Pancreas (tissue), 10 donors: ENCODE results near the gene WWOX. TPM values are rescaled to one million over a fixed set of nuclear protein-coding genes. Genes with fewer than 3 reads are reported as not detected.

Source experiments
- ATAC-seq, 4 donors: fragments of 200-7000 bp; cut with Tn5 transposase; one replicate each; pipeline versions ENCODE4 v1.8.0 to v1.9.1; 2020; ENCODE audit warnings: mild to moderate bottlenecking in 4 of 4, moderate library complexity in 4 of 4
- DNase-seq, 6 donors: peaks; one replicate each; pipeline ENCODE4 v3.0.0-alpha.2; 2020
- FAIRE-seq: peaks from 2 replicates; lab custom pipeline; 2012; peaks lifted over from hg19 to GRCh38; lab: Jason Lieb, UNC
- H3K27ac ChIP-seq, 4 donors: fragments of 200-600 bp; sonication (generic); 1 replicate in 3 of 4; 2 replicates in 1 of 4; pipeline versions ENCODE4 v1.5.0 to v1.8.0; 2020
- H3K27me3 ChIP-seq, 4 donors: fragments of 200-600 bp; one replicate each; pipeline ENCODE4 v1.8.0; 2021
- H3K36me3 ChIP-seq, 3 donors: fragments of 200-600 bp; sonication (generic) in 1 of 3; one replicate each; pipeline versions ENCODE4 v1.5.0 to v1.8.0; 2020 to 2021
- H3K4me1 ChIP-seq, 3 donors: fragments of 200-600 bp; one replicate each; pipeline ENCODE4 v1.8.0; 2021
- H3K4me3 ChIP-seq, 4 donors: fragments of 200-600 bp; sonication (generic) in 2 of 4; one replicate each; pipeline versions ENCODE4 v1.5.0 to v1.8.0; 2020 to 2021
- H3K9me3 ChIP-seq, 4 donors: fragments of 200-600 bp; one replicate each; pipeline ENCODE4 v1.8.0; 2021
- CTCF ChIP-seq, 4 donors: fragments of 200-600 bp; sonication (generic) in 3 of 4; IDR thresholded peaks; one replicate each; pipeline versions ENCODE4 v1.5.0 to v1.8.0; 2021; ENCODE audit warnings: antibody characterized with exemption in 4 of 4
- WGBS, 2 donors: extraction: QIAGEN DNeasy Blood & Tissue Kit; methylation state at CpG; one replicate each; pipeline ENCODE4 v1.1.7; 2013; 5-methylcytosine and 5-hydroxymethylcytosine counted together
- intact Hi-C, 3 donors: fragments of 100-400 bp; cut with DNase I; formaldehyde crosslinking; loops; one replicate each; pipeline versions ENCODE4 v1.11.1 to v1.14.2; 2022
- polyA plus RNA-seq, 2 donors: library from polyadenylated mRNA; stranded (reverse); fragments of 200-250 nt; gene quantifications; one replicate each; pipeline ENCODE4 v1.2.3, GENCODE V29; 2013
- total RNA-seq, 6 donors: library from RNA; stranded (reverse); fragmentation: NEBNext Ultra II Directional in 4 of 6; extraction: Animal tissue kit (Norgen Biotek cat#: 25700) in 4 of 6; gene quantifications; one replicate each; pipeline versions ENCODE4 v1.2.1 to v1.2.4, GENCODE V29; 2021 to 2023
- donor health status: healthy with polysubstance abuse.
- donor health status: DM: no; HTN: no; CAD: no; lungs with moderate emphysema.
- donor health status: DM: no; HTN: no; CAD: no.
- donor health status: control.
- donor health status: control.
- donor health status: Bipolar disorder and iron deficiency.
- donor health status: DM: yes; HTN: yes; CAD: no.
- donor health status: DM: no; HTN: no; CAD: no.
- donor health status: DM: no; HTN: no; CAD: no.
- donor health status: DM: yes; HTN: yes; CAD: no.

WWOX gene
- total and polyA plus RNA-seq, 8 donors, result 6.8 to 14.4 (median 10.8) TPM

GRCh38 chr16:79191933-79192332 is 1092.5 kb downstream of the WWOX start:
- H3K27ac ChIP-seq, result no peak overlapping the region
- ATAC-seq (no peak), FAIRE-seq (no peak), DNase-seq (no peak)
- no peaks in the 10 kb centered on the region for H3K4me1 ChIP-seq
- no peaks in the 10 kb centered on the region for H3K9me3 ChIP-seq
- WGBS, 2 donors, result 73 to 80% methylated on average over 8 of the region's 8 CpGs
- no peaks in the 10 kb centered on the region for H3K27me3 ChIP-seq
- no peaks in the 10 kb centered on the region for H3K36me3 ChIP-seq
- H3K4me3 ChIP-seq, result no peak overlapping the region
- intact Hi-C loops, result no loop called here
- no peak for TF ChIP-seq CTCF (IDR thresholded peaks at IDR 0.05)

GRCh38 chr16:79192904-79193303 is 1093.5 kb downstream of the WWOX start:
- no peak for DNase-seq
- no peak overlapping the region for H3K4me3 ChIP-seq
- no peaks in the 10 kb centered on the region for H3K27me3 ChIP-seq
- TF ChIP-seq CTCF (IDR thresholded peaks at IDR 0.05), result no peak
- no peaks in the 10 kb centered on the region for H3K4me1 ChIP-seq
- 24 to 33% methylated on average over 2 of the region's 2 CpGs for WGBS, 2 donors
- H3K9me3 ChIP-seq, result no peaks in the 10 kb centered on the region
- no peak for FAIRE-seq
- no peak overlapping the region for H3K27ac ChIP-seq
- intact Hi-C loops, result no loop called here
- no peaks in the 10 kb centered on the region for H3K36me3 ChIP-seq
- no peak for ATAC-seq

- no peak for FAIRE-seq
- no peak for ATAC-seq
- intact Hi-C loops, result no loop called here
These were observed 1094.8 kb downstream of the WWOX start for GRCh38 chr16:79194291-79194690.

GRCh38 chr16:79195938-79196337 is 1096.5 kb downstream of the WWOX start:
- Histone ChIP-seq H3K4me3 (no peak overlapping the region), H3K9me3 (no peaks in the 10 kb centered on the region), H3K36me3 (no peaks in the 10 kb centered on the region), H3K27me3 (no peaks in the 10 kb centered on the region), H3K4me1 (no peaks in the 10 kb centered on the region), H3K27ac (no peak overlapping the region)
- FAIRE-seq (no peak), ATAC-seq (no peak), DNase-seq (no peak)
- WGBS, 2 donors, result 70% methylated on average over 4 of the region's 4 CpGs
- no peak for TF ChIP-seq CTCF (IDR thresholded peaks at IDR 0.05)
- intact Hi-C loops, result no loop called here

More at GRCh38 chr16:79194291-79194690, 1094.8 kb downstream of the WWOX start:
- Histone ChIP-seq H3K9me3 (no peaks in the 10 kb centered on the region), H3K4me1 (no peaks in the 10 kb centered on the region), H3K27me3 (no peaks in the 10 kb centered on the region), H3K4me3 (no peak overlapping the region), H3K27ac (no peak overlapping the region), H3K36me3 (no peaks in the 10 kb centered on the region)
- WGBS, 2 donors, result 64 to 70% methylated on average over 8 of the region's 8 CpGs
- TF ChIP-seq CTCF (IDR thresholded peaks at IDR 0.05), result no peak
- DNase-seq, result no peak

GRCh38 chr16:79201436-79201835 is 1102.0 kb downstream of the WWOX start:
- Histone ChIP-seq H3K27me3 (no peaks in the 10 kb centered on the region), H3K9me3 (no peaks in the 10 kb centered on the region), H3K4me1 (no peaks in the 10 kb centered on the region), H3K36me3 (no peaks in the 10 kb centered on the region), H3K4me3 (no peak overlapping the region), H3K27ac (no peak overlapping the region)
- intact Hi-C loops, result no loop called here
- FAIRE-seq (no peak), ATAC-seq (no peak), DNase-seq (no peak)
- 80 to 85% methylated on average over 5 of the region's 5 CpGs for WGBS, 2 donors
- no peak for TF ChIP-seq CTCF (IDR thresholded peaks at IDR 0.05)
